ENCODE measurements around the gene STK36.

Gene STK36

GRCh38 chr2:218748741-218749441 lies 77.0 kb downstream of the STK36 start:
- no peak for DNase-seq
